GM19397 (cell line): Measurements from ENCODE around the gene LRRK1.

Source experiments
- ATAC-seq: cut with Tn5 transposase; IDR thresholded peaks from one replicate; pipeline ENCODE4 v1.9.1; 2021; ENCODE audit warnings: mild to moderate bottlenecking, moderate library complexity; ENCODE audit not compliant: unreplicated experiment

The LRRK1 gene

GRCh38 chr15:100918690-100919480 lies at the start of gene LRRK1:
TSS of gene LRRK1 (plus strand) at chr15:100919357. CDS start at chr15:100924633, 5,276 bp downstream.
- ATAC-seq = peak; percentile 35

- ATAC-seq = no peak
These were observed 46.0 kb upstream of the LRRK1 start for GRCh38 chr15:100873029-100873677.

GRCh38 chr15:100875495-100875894 lies 43.7 kb upstream of the LRRK1 start:
- ATAC-seq = no peak

- ATAC-seq = no peak
These were observed 43.2 kb upstream of the LRRK1 start for GRCh38 chr15:100875976-100876375.

- no peak for ATAC-seq
These were observed 41.6 kb upstream of the LRRK1 start for GRCh38 chr15:100877551-100877950.

- no peak for ATAC-seq
These were observed 41.0 kb upstream of the LRRK1 start for GRCh38 chr15:100878130-100878529.

- ATAC-seq = no peak
These were observed 40.5 kb upstream of the LRRK1 start for GRCh38 chr15:100878648-100879047.

GRCh38 chr15:100879061-100879463 lies 40.1 kb upstream of the LRRK1 start:
- no peak for ATAC-seq

- no peak for ATAC-seq
These were observed 39.6 kb upstream of the LRRK1 start, which contains the start of gene ALDH1A3 for GRCh38 chr15:100879464-100880138. TSS of gene ALDH1A3 (plus strand) at chr15:100879831. CDS start at chr15:100879908, 77 bp downstream.

- ATAC-seq = no peak
These were observed 38.8 kb upstream of the LRRK1 start for GRCh38 chr15:100880139-100880896.

GRCh38 chr15:100880897-100881242 lies 38.3 kb upstream of the LRRK1 start:
- ATAC-seq = no peak

- ATAC-seq = no peak
These were observed 37.4 kb upstream of the LRRK1 start for GRCh38 chr15:100881573-100882336.

GRCh38 chr15:100885116-100885515 lies 34.0 kb upstream of the LRRK1 start:
- no peak for ATAC-seq

- no peak for ATAC-seq
These were observed 33.3 kb upstream of the LRRK1 start for GRCh38 chr15:100885811-100886210.

- no peak for ATAC-seq
These were observed 31.8 kb upstream of the LRRK1 start for GRCh38 chr15:100887211-100887913.

GRCh38 chr15:100889385-100890050 lies 29.6 kb upstream of the LRRK1 start:
- ATAC-seq = no peak

GRCh38 chr15:100890051-100890720 lies 29.0 kb upstream of the LRRK1 start:
- no peak for ATAC-seq

- no peak for ATAC-seq
These were observed 28.3 kb upstream of the LRRK1 start for GRCh38 chr15:100890850-100891249.
